DOHH2 (cell line): ENCODE results near the gene ATP7B.

ENCODE experiments used
- CTCF ChIP-seq: fragments of 200-600 bp; sonication (generic); IDR thresholded peaks from one replicate; pipeline ENCODE4 v1.5.1; 2014; ENCODE audit warnings: antibody characterized with exemption, mild to moderate bottlenecking, low read depth, low read length; ENCODE audit not compliant: poor library complexity, severe bottlenecking
- EZH2phosphoT487 ChIP-seq: fragments of 200-600 bp; sonication (generic); IDR thresholded peaks from 2 replicates; pipeline ENCODE4 v1.6.1; 2017; ENCODE audit warnings: borderline replicate concordance, mild to moderate bottlenecking, antibody characterized with exemption, low read length, moderate library complexity, mixed read lengths

GRCh38 chr13:52034616-52035226 lies 23.5 kb upstream of the ATP7B start:
- TF ChIP-seq EZH2phosphoT487 (no peak), CTCF (no peak)
